Chondrocyte (in vitro differentiated cells): Measurements from ENCODE around the gene VAPA. TPM values are rescaled to one million over a fixed set of nuclear protein-coding genes. Genes with fewer than 3 reads are reported as not detected.

Experiments used
- DNase-seq: peaks from one replicate; pipeline ENCODE4 v3.0.0; 2021; ENCODE audit warnings: mixed read lengths, low spot score
- H3K27ac Mint-ChIP-seq: one replicate; pipeline ENCODE4 v1.8.0; 2021; ENCODE audit warnings: mild to moderate bottlenecking, moderate library complexity, mixed read lengths; ENCODE audit not compliant: unreplicated experiment
- H3K27me3 Mint-ChIP-seq: 2 replicates; pipeline ENCODE4 v1.8.0; 2021; ENCODE audit warnings: low read depth, mixed read lengths
- H3K36me3 Mint-ChIP-seq: 2 replicates; pipeline ENCODE4 v1.8.0; 2021; ENCODE audit warnings: low read depth, mixed read lengths
- H3K4me1 Mint-ChIP-seq: 2 replicates; pipeline ENCODE4 v1.8.0; 2021; ENCODE audit warnings: low read depth, mild to moderate bottlenecking, mixed read lengths
- H3K4me3 Mint-ChIP-seq: one replicate; pipeline ENCODE4 v1.8.0; 2021; ENCODE audit warnings: mild to moderate bottlenecking, moderate library complexity, mixed read lengths; ENCODE audit not compliant: unreplicated experiment
- H3K9me3 Mint-ChIP-seq: 2 replicates; pipeline ENCODE4 v1.8.0; 2021; ENCODE audit warnings: low read depth, mixed read lengths
- CTCF ChIP-seq: fragments of 200-600 bp; sonication (generic); IDR thresholded peaks from 2 replicates; pipeline ENCODE4 v1.5.0; 2021; ENCODE audit warnings: antibody characterized with exemption, mild to moderate bottlenecking, moderate library complexity
- total RNA-seq: library from RNA; stranded (reverse); gene quantifications from 3 replicates; pipeline ENCODE4 v1.2.1, GENCODE V29; 2021

Gene VAPA
- total RNA-seq, 1 donor from 2014 or later = 143 TPM

- Mint-ChIP-seq H3K36me3 (no peaks in the 10 kb centered on the region), H3K4me1 (peaks cover 7% of the 10 kb centered on the region), H3K9me3 (no peaks in the 10 kb centered on the region), H3K4me3 (no peak overlapping the region), H3K27ac (no peak overlapping the region), H3K27me3 (peaks cover 9% of the 10 kb centered on the region)
- no peak for DNase-seq
- no peak for TF ChIP-seq CTCF
These were observed 74.1 kb downstream of the VAPA start for GRCh38 chr18:9987931-9988330.

GRCh38 chr18:9988665-9989064, 74.8 kb downstream of the VAPA start:
- H3K27me3 Mint-ChIP-seq = peaks cover 9% of the 10 kb centered on the region
- H3K4me3 Mint-ChIP-seq = no peak overlapping the region
- H3K36me3 Mint-ChIP-seq = no peaks in the 10 kb centered on the region
- no peak for DNase-seq
- H3K9me3 Mint-ChIP-seq = no peaks in the 10 kb centered on the region
- H3K4me1 Mint-ChIP-seq = peaks cover 8% of the 10 kb centered on the region
- H3K27ac Mint-ChIP-seq = no peak overlapping the region
- TF ChIP-seq CTCF = no peak

- no peaks in the 10 kb centered on the region for H3K9me3 Mint-ChIP-seq
- DNase-seq = no peak
These were observed 75.7 kb downstream of the VAPA start for GRCh38 chr18:9989481-9989880.

GRCh38 chr18:9991011-9992000, 77.5 kb downstream of the VAPA start:
- Mint-ChIP-seq H3K27ac (no peak overlapping the region), H3K27me3 (peaks cover 9% of the 10 kb centered on the region), H3K4me3 (no peak overlapping the region), H3K36me3 (no peaks in the 10 kb centered on the region), H3K4me1 (peaks cover 21% of the 10 kb centered on the region), H3K9me3 (no peaks in the 10 kb centered on the region)
- no peak for TF ChIP-seq CTCF
- DNase-seq = no peak

More at GRCh38 chr18:9989481-9989880, 75.7 kb downstream of the VAPA start:
- no peak overlapping the region for H3K27ac Mint-ChIP-seq
- peaks cover 16% of the 10 kb centered on the region for H3K4me1 Mint-ChIP-seq
- no peak for TF ChIP-seq CTCF
- H3K36me3 Mint-ChIP-seq = no peaks in the 10 kb centered on the region
- H3K27me3 Mint-ChIP-seq = peaks cover 9% of the 10 kb centered on the region
- H3K4me3 Mint-ChIP-seq = no peak overlapping the region

GRCh38 chr18:9992300-9992972, 78.6 kb downstream of the VAPA start:
- H3K36me3 Mint-ChIP-seq = no peaks in the 10 kb centered on the region
- H3K4me3 Mint-ChIP-seq = no peak overlapping the region
- TF ChIP-seq CTCF = no peak
- no peak for DNase-seq
- H3K9me3 Mint-ChIP-seq = peaks cover 3% of the 10 kb centered on the region
- peaks cover 9% of the 10 kb centered on the region for H3K27me3 Mint-ChIP-seq
- peaks cover 21% of the 10 kb centered on the region for H3K4me1 Mint-ChIP-seq
- no peak overlapping the region for H3K27ac Mint-ChIP-seq
